PFSK-1 (cell line): ENCODE measurements around the gene RND1.
A peak's percentile ranks its signal among the peaks of the same experiment; 100 is the strongest.

Experiments
- FOXP2 ChIP-seq: optimal IDR thresholded peaks from 2 replicates; pipeline ENCODE3; 2011; ENCODE audit warnings: borderline replicate concordance, control low read depth, inconsistent platforms; ENCODE audit not compliant: insufficient read depth; ENCODE audit errors: extremely low read length, extremely low read depth
- POLR2AphosphoS5 ChIP-seq: IDR thresholded peaks from 2 replicates; pipeline ENCODE4 v1.6.1; 2012; ENCODE audit warnings: low read depth, mild to moderate bottlenecking, control low read depth, low read length, moderate library complexity
- SIN3A ChIP-seq: IDR thresholded peaks from 2 replicates; pipeline ENCODE4 v1.6.1; 2012; ENCODE audit warnings: mild to moderate bottlenecking, low read length, moderate library complexity, borderline replicate concordance; ENCODE audit not compliant: insufficient read depth
- TAF1 ChIP-seq: IDR thresholded peaks from 2 replicates; pipeline ENCODE4 v1.6.1; 2012; ENCODE audit warnings: low read length, control low read depth, borderline replicate concordance; ENCODE audit not compliant: insufficient read depth
- TF ChIP-seq, protein P1 (sequence below), 2 experiments: IDR thresholded peaks; 2 replicates each; pipeline versions ENCODE4 v1.6.1 to v1.8.0; 2011 to 2012; ENCODE audit warnings: low read depth in 2 of 2, low read length in 2 of 2, control low read depth in 1 of 2, inconsistent platforms in 1 of 2, mild to moderate bottlenecking in 1 of 2, moderate library complexity in 1 of 2; ENCODE audit not compliant: insufficient read depth in 1 of 2

Gene RND1

DNA sequence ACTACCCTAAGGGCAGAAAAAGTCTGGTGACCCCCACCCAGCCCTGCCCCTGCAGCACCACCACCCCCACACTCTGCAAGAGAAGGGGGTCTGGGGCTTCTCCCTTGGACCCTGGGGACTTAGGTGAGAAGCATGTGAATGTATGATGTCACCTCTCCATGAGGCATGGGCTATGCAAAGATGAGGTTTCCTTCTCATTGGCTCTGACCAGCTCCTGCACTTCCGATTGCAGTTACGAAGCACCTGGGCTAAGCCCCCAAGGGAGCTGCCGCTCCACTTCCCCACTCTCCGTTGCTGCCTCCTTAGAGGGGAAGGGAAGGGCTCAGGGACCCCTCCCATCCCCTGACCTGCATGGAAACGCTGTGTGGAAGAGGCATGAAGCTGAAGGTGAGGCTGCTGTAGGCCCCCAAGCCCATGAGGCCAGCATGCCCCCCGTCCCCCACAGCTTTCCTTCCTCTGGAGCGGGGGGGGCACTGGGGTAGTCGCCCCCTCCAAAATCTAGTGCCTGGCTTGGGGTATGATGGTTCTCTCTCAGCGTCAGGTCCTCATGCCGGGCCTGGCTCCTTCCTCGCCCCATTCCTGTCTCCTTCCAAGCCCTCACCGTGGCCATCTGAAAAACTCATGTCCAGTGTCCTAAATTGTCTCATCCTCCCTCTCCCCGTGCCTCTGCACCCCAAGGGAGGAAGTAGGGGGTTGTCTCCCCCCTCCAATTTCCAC, 8.2 kb downstream of the RND1 start:
- no peak for TF ChIP-seq SIN3A
- no peak for TF ChIP-seq FOXP2
- TF ChIP-seq TAF1, result no peak
- TF ChIP-seq, protein P1, sequence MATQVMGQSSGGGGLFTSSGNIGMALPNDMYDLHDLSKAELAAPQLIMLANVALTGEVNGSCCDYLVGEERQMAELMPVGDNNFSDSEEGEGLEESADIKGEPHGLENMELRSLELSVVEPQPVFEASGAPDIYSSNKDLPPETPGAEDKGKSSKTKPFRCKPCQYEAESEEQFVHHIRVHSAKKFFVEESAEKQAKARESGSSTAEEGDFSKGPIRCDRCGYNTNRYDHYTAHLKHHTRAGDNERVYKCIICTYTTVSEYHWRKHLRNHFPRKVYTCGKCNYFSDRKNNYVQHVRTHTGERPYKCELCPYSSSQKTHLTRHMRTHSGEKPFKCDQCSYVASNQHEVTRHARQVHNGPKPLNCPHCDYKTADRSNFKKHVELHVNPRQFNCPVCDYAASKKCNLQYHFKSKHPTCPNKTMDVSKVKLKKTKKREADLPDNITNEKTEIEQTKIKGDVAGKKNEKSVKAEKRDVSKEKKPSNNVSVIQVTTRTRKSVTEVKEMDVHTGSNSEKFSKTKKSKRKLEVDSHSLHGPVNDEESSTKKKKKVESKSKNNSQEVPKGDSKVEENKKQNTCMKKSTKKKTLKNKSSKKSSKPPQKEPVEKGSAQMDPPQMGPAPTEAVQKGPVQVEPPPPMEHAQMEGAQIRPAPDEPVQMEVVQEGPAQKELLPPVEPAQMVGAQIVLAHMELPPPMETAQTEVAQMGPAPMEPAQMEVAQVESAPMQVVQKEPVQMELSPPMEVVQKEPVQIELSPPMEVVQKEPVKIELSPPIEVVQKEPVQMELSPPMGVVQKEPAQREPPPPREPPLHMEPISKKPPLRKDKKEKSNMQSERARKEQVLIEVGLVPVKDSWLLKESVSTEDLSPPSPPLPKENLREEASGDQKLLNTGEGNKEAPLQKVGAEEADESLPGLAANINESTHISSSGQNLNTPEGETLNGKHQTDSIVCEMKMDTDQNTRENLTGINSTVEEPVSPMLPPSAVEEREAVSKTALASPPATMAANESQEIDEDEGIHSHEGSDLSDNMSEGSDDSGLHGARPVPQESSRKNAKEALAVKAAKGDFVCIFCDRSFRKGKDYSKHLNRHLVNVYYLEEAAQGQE (IDR thresholded peaks at IDR 0.05; ENCODE audit: insufficient read depth in 1 of 2, low read depth in 2 of 2, low read length in 2 of 2), result no peak

DNA sequence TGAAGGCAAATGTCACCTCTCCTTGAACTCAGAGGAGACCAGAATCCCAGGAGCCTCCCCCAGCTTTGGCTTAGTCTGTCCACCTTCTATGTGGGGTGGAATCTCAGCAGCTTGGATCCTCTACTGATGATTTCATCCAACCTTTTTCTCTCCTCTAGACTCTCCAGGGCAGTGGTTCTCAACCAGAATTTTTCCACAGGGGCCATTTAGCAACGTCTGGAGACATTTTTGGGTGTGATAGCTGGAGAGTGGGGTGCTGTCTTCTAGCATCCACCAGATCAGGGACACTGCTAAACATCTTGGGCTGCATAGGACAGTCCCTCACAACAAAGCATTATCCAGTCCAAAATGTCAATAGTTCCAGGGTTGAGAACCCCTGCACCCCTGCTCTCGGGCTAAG, 9.3 kb downstream of the RND1 start:
- TF ChIP-seq SIN3A, result no peak
- TF ChIP-seq, protein P1 (IDR thresholded peaks at IDR 0.05; ENCODE audit: insufficient read depth in 1 of 2, low read depth in 2 of 2, low read length in 2 of 2), result no peak
- no peak for TF ChIP-seq TAF1
- TF ChIP-seq POLR2AphosphoS5, result no peak
- TF ChIP-seq FOXP2, result no peak

DNA sequence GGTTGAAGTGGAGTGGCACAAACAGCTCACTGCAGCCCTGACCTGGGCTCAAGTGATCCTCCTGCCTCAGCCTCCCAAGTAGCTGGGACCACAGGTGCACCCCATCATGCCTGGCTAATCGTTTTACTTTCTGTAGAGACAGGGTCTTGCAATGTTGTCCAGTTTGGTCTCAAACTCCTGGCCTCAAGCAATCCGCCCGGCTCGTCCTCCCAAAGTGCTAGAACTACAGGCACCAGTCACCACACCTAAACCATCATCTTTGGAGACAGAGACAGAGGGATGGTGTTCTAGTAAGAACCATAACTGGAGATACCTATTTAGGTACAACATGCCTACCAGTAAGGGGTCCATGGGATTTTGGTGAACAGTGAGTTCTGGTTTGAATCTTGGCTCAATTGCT, 11.2 kb downstream of the RND1 start:
- no peak for TF ChIP-seq POLR2AphosphoS5
- TF ChIP-seq, protein P1 (IDR thresholded peaks at IDR 0.05; ENCODE audit: insufficient read depth in 1 of 2, low read depth in 2 of 2, low read length in 2 of 2), result no peak
- no peak for TF ChIP-seq TAF1
- no peak for TF ChIP-seq SIN3A
- no peak for TF ChIP-seq FOXP2

DNA sequence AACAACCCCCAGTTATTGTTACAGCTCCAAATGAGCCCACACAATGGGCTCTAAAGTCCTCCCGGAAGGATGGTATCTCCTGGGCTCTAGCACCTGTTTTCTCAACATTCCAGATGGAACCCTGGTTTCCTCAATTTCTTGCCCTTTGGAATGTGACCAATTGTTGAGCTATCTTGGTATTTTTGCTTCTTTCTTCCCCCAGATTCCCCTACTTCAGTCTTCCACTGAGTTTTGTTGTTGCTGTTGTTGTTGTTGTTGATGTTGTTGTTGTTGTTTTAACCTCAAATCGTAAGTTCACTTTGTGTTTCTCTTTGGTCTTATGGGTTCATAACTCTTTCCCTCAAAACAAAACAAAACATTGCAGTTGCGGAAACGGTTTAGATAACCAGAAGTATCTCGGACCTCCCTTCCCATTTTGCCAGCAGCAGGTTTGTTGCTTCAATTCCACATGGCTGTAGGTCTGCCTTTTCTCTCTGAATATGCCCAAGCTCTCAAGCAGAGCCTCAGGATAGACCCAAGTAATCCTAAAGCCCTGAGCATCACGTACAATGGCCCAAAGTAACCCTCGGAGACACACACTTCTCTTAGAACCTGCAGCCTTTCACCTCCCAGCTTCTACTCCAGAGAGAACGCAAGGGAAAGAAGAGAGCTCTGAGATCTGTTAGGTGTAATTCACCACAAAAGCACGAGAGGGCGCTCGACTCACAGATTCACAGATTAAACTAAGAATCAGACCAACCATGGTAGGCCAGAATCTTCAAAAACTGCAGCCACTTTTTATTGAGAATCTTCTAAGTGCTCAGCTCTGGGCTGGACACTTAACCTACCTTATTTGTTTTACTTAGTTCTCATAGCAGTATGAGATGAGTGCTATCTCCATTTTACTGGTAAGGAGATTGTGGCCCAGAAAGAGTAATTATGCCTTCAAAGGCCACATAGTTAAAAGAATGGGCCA, 12.7 kb downstream of the RND1 start:
- 0 out of 2 replicates have a peak, but pooled peaks have one; percentile 5 for TF ChIP-seq SIN3A
- TF ChIP-seq, protein P1 (IDR thresholded peaks at IDR 0.05; ENCODE audit: insufficient read depth in 1 of 2, low read depth in 2 of 2, low read length in 2 of 2), result no peak
